Measurements from ENCODE around the gene ARHGEF25.
"Not testable (repeated sequence)": the region's sequence is repeated elsewhere in the genome, so short reads cannot be mapped to it uniquely, and the experiment has no call there.

The ARHGEF25 gene

GRCh38 chr12:57622293-57623245, 11.3 kb downstream of the ARHGEF25 start:
- DNase-seq = no peak

- no peak for DNase-seq
Observed at GRCh38 chr12:57623385-57623784, 12.2 kb downstream of the ARHGEF25 start.

- no peak for DNase-seq
Observed at GRCh38 chr12:57623811-57624390, 12.7 kb downstream of the ARHGEF25 start.

GRCh38 chr12:57624441-57625220, 13.4 kb downstream of the ARHGEF25 start:
- no peak for DNase-seq

GRCh38 chr12:57625261-57626032, 14.2 kb downstream of the ARHGEF25 start:
- no peak for DNase-seq

- no peak for DNase-seq
Observed at GRCh38 chr12:57626111-57626920, 15.1 kb downstream of the ARHGEF25 start.

- no peak for DNase-seq
Observed at GRCh38 chr12:57626921-57627445, 15.7 kb downstream of the ARHGEF25 start.

GRCh38 chr12:57627501-57628279, 16.5 kb downstream of the ARHGEF25 start:
- no peak for DNase-seq

- no peak for DNase-seq
Observed at GRCh38 chr12:57628280-57629191, 17.3 kb downstream of the ARHGEF25 start.

- no peak for DNase-seq
Observed at GRCh38 chr12:57629897-57630471, 18.7 kb downstream of the ARHGEF25 start.

- no peak for DNase-seq
Observed at GRCh38 chr12:57630891-57631433, 19.7 kb downstream of the ARHGEF25 start.

- DNase-seq = no peak
Observed at GRCh38 chr12:57631566-57632072, 20.4 kb downstream of the ARHGEF25 start.

GRCh38 chr12:57632073-57632957, 21.1 kb downstream of the ARHGEF25 start:
- DNase-seq = no peak

- peak; percentile 37 to 53 for DNase-seq
Observed at GRCh38 chr12:57632958-57633840, 22.0 kb downstream of the ARHGEF25 start, which contains the start of gene B4GALNT1. Gene B4GALNT1, minus strand, starts transcription at chr12:57633201. Its CDS starts 1,069 bp downstream, at chr12:57632132.

GRCh38 chr12:57636731-57637130, 25.5 kb downstream of the ARHGEF25 start:
- DNase-seq = not testable (repeated sequence)

- peak; percentile 23 to 25 for DNase-seq
Observed at GRCh38 chr12:57637364-57637763, 26.1 kb downstream of the ARHGEF25 start.

All from AML-193 (cell line).